ENCODE data around the gene OGA.

GRCh38 chr10:101768791-101769170, 49.5 kb downstream of the OGA start:
- TF ChIP-seq CTCF (IDR thresholded peaks at IDR 0.05; ENCODE audit: poor library complexity) (no peak), EZH2phosphoT487 (IDR thresholded peaks at IDR 0.05; ENCODE audit: low read depth, severe bottlenecking, unreplicated experiment) (no peak), EZH2 (IDR thresholded peaks at IDR 0.05; ENCODE audit: borderline replicate concordance) (no peak)
